Measurements from ENCODE around the gene CNDP2.
A peak's percentile ranks its signal among the peaks of the same experiment; 100 is the strongest.

- TF ChIP-seq CTCF (IDR thresholded peaks at IDR 0.05; ENCODE audit: poor library complexity), result peak; percentile 12
- TF ChIP-seq EZH2phosphoT487 (IDR thresholded peaks at IDR 0.05; ENCODE audit: low read depth, severe bottlenecking, unreplicated experiment), result no peak
Measured at GRCh38 chr18:74486119-74486849, 9.9 kb upstream of the CNDP2 start.

All from hepatocyte (in vitro differentiated cells).